Colon (tissue), 2 donors: ENCODE results near the gene PITPNM1.
"Not testable (repeated sequence)": the region's sequence is repeated elsewhere in the genome, so short reads cannot be mapped to it uniquely, and the experiment has no call there.

Experiments
- FAIRE-seq: peaks from 2 replicates; lab custom pipeline; 2012; peaks lifted over from hg19 to GRCh38; lab: Jason Lieb, UNC
- donor health status: control.
- donor health status: control.

The PITPNM1 gene

GRCh38 chr11:67504950-67505581 is at the start of gene PITPNM1:
Gene PITPNM1 (minus strand): TSS chr11:67505363. CDS start chr11:67504180, 1,183 bp downstream.
- no peak for FAIRE-seq

- FAIRE-seq: not testable (repeated sequence)
Measured at GRCh38 chr11:67551697-67552096, 46.5 kb upstream of the PITPNM1 start.

GRCh38 chr11:67551127-67551526 is 46.0 kb upstream of the PITPNM1 start:
- FAIRE-seq: no peak

GRCh38 chr11:67548555-67549110 is 43.5 kb upstream of the PITPNM1 start:
- no peak for FAIRE-seq

GRCh38 chr11:67548112-67548511 is 42.9 kb upstream of the PITPNM1 start:
- FAIRE-seq: not testable (repeated sequence)

- FAIRE-seq: no peak
Measured at GRCh38 chr11:67545280-67545679, 40.1 kb upstream of the PITPNM1 start.

GRCh38 chr11:67544616-67545242 is 39.6 kb upstream of the PITPNM1 start:
- no peak for FAIRE-seq

- FAIRE-seq: no peak
Measured at GRCh38 chr11:67543585-67543984, 38.4 kb upstream of the PITPNM1 start.

- no peak for FAIRE-seq
Measured at GRCh38 chr11:67542971-67543370, 37.8 kb upstream of the PITPNM1 start.

- no peak for FAIRE-seq
Measured at GRCh38 chr11:67542169-67542568, 37.0 kb upstream of the PITPNM1 start.

- no peak for FAIRE-seq
Measured at GRCh38 chr11:67541198-67541597, 36.0 kb upstream of the PITPNM1 start.

GRCh38 chr11:67539550-67539949 is 34.4 kb upstream of the PITPNM1 start:
- FAIRE-seq: no peak

- FAIRE-seq: no peak
Measured at GRCh38 chr11:67538823-67539505, 33.8 kb upstream of the PITPNM1 start.

GRCh38 chr11:67538306-67538705 is 33.1 kb upstream of the PITPNM1 start:
- no peak for FAIRE-seq

GRCh38 chr11:67535561-67535960 is 30.4 kb upstream of the PITPNM1 start:
- no peak for FAIRE-seq

GRCh38 chr11:67534070-67534679 is 29.0 kb upstream of the PITPNM1 start:
- no peak for FAIRE-seq

- FAIRE-seq: no peak
Measured at GRCh38 chr11:67532889-67533288, 27.7 kb upstream of the PITPNM1 start.

- FAIRE-seq: no peak
Measured at GRCh38 chr11:67530282-67530592, 25.1 kb upstream of the PITPNM1 start.

- FAIRE-seq: no peak
Measured at GRCh38 chr11:67528376-67528775, 23.2 kb upstream of the PITPNM1 start.

GRCh38 chr11:67525275-67525976 is 20.3 kb upstream of the PITPNM1 start:
- no peak for FAIRE-seq

GRCh38 chr11:67524480-67524808 is 19.3 kb upstream of the PITPNM1 start:
- FAIRE-seq: no peak
